M059J (cell line): ENCODE measurements around the gene CD19. TPM values are rescaled to one million over a fixed set of nuclear protein-coding genes. Genes with fewer than 3 reads are reported as not detected.

Experiments
- DNase-seq: peaks from one replicate; pipeline ENCODE4 v3.0.0-alpha.2; 2012; ENCODE audit warnings: low read depth
- total RNA-seq: library from RNA; depleted of rRNA; stranded (reverse); fragments of >200 nt; shearing (Covaris generic); gene quantifications from 2 replicates; pipeline ENCODE4 v1.2.3, GENCODE V29; 2014; rRNA removed

Gene CD19
- total RNA-seq, 1 experiment from 2014 or later: not detected

- no peak for DNase-seq
Measured at GRCh38 chr16:28980929-28981328, 49.2 kb downstream of the CD19 start.

GRCh38 chr16:28981517-28981916, 49.7 kb downstream of the CD19 start:
- DNase-seq: no peak

- no peak for DNase-seq
Measured at GRCh38 chr16:28982418-28982817, 50.6 kb downstream of the CD19 start.

GRCh38 chr16:28982949-28983348, 51.2 kb downstream of the CD19 start:
- no peak for DNase-seq

- no peak for DNase-seq
Measured at GRCh38 chr16:28983644-28984043, 51.9 kb downstream of the CD19 start.

GRCh38 chr16:28984091-28984490, 52.3 kb downstream of the CD19 start:
- no peak for DNase-seq

- DNase-seq: no peak
Measured at GRCh38 chr16:28984619-28985135, 52.9 kb downstream of the CD19 start, which contains the start of gene LAT. Gene LAT, plus strand, starts transcription at chr16:28985052. Its CDS starts 366 bp downstream, at chr16:28985418.

- DNase-seq: no peak
Measured at GRCh38 chr16:28985211-28986041, 53.7 kb downstream of the CD19 start.

GRCh38 chr16:28986046-28986445, 54.3 kb downstream of the CD19 start:
- DNase-seq: no peak

- DNase-seq: no peak
Measured at GRCh38 chr16:28986492-28986891, 54.7 kb downstream of the CD19 start.

- DNase-seq: no peak
Measured at GRCh38 chr16:28987170-28987853, 55.5 kb downstream of the CD19 start.

Other genes starting within 250 kb of the CD19 start
- gene EIF3C, start 220.5 kb upstream of the CD19 start, total RNA-seq: 21.4 and 41.2 TPM in 2 replicates
- gene NPIPB9, start 180.2 kb upstream of the CD19 start, total RNA-seq: not detected in 2 replicates
- gene ATXN2L, start 109.0 kb upstream of the CD19 start, total RNA-seq: 30.2 and 43.6 TPM in 2 replicates
- gene TUFM, start 85.6 kb upstream of the CD19 start, total RNA-seq: 121 and 131 TPM in 2 replicates
- gene SH2B1, start 68.1 kb upstream of the CD19 start, total RNA-seq: 9.9 and 16.2 TPM in 2 replicates
- not detected in 2 replicates for gene ATP2A1, start 53.5 kb upstream of the CD19 start, total RNA-seq
- 14.7 and 38.1 TPM in 2 replicates for gene RABEP2, start 6.7 kb upstream of the CD19 start, total RNA-seq
- 22.2 and 23.7 TPM in 2 replicates for gene NFATC2IP, start 19.0 kb downstream of the CD19 start, total RNA-seq
- gene SPNS1, start 42.8 kb downstream of the CD19 start, total RNA-seq: 28.8 and 48.7 TPM in 2 replicates
- gene LAT, start 53.1 kb downstream of the CD19 start, total RNA-seq: 1.2 TPM in 1 of 2 replicates, not detected in the other